Endothelial cell of umbilical vein (primary cell): Measurements from ENCODE around the gene CD8A. TPM values are rescaled to one million over a fixed set of nuclear protein-coding genes. Genes with fewer than 3 reads are reported as not detected.

Experiments used
- BruUV-seq: library from RNA; stranded (reverse); fragments of 400-500 nt; replicated peaks from 2 replicates; lab custom pipeline; 2021; lab: Mats Ljungman, UMichigan
- CTCF ChIA-PET: fragments of 300-600, 350-600 bp; sonication (Branson Sonifier 250); formaldehyde crosslinking; loops from one replicate; lab custom pipeline; 2021; ENCODE audit warnings: antibody characterized with exemption, inconsistent platforms; lab: Charles Lee
- POLR2A ChIA-PET: fragments of 300-600, 350-600 bp; sonication (Branson Sonifier 250); formaldehyde crosslinking; loops from one replicate; lab custom pipeline; 2021; ENCODE audit warnings: antibody characterized with exemption, inconsistent platforms; lab: Charles Lee
- DNase-seq: peaks from one replicate; pipeline ENCODE4 v3.0.0-alpha.2; 2011; ENCODE audit warnings: low read depth, low spot score
- FAIRE-seq: peaks from 2 replicates; lab custom pipeline; 2011; peaks lifted over from hg19 to GRCh38; lab: Jason Lieb, UNC
- H2AFZ ChIP-seq: 2 replicates; pipeline ENCODE4 v1.6.0; 2012; ENCODE audit warnings: low read depth, low read length, control low read depth, inconsistent platforms
- H3K27ac ChIP-seq: 2 replicates; pipeline ENCODE4 v1.5.1; 2011; ENCODE audit warnings: low read depth, mild to moderate bottlenecking, control low read depth, low read length, moderate library complexity; ENCODE audit not compliant: insufficient read depth
- H3K27me3 ChIP-seq, 2 experiments: 2 replicates each; pipeline versions ENCODE4 v1.6.0 to v1.6.1; 2011; ENCODE audit warnings: low read length in 2 of 2, mixed read lengths in 1 of 2; ENCODE audit not compliant: control insufficient read depth in 2 of 2, insufficient read depth in 2 of 2
- H3K36me3 ChIP-seq, 2 experiments: 2 replicates in 1 of 2; 3 replicates in 1 of 2; pipeline ENCODE4 v1.5.1; 2011; ENCODE audit warnings: low read length in 2 of 2, mild to moderate bottlenecking in 1 of 2, moderate library complexity in 1 of 2; ENCODE audit not compliant: control insufficient read depth in 2 of 2, insufficient read depth in 2 of 2; ENCODE audit errors: extremely low read depth in 1 of 2
- H3K4me1 ChIP-seq: 3 replicates; pipeline ENCODE4 v1.5.1; 2011; ENCODE audit warnings: mild to moderate bottlenecking, low read length; ENCODE audit not compliant: control insufficient read depth, insufficient read depth; ENCODE audit errors: extremely low read depth
- H3K4me2 ChIP-seq: 2 replicates; pipeline ENCODE4 v1.6.1; 2011; ENCODE audit warnings: low read length, control low read depth, mixed read lengths; ENCODE audit not compliant: insufficient read depth
- H3K4me3 ChIP-seq, 3 experiments: fragments of 200-600 bp in 1 of 3; sonication (generic), shearing (Covaris generic) in 1 of 3; replicated peaks in 1 of 3; 2 replicates each; pipeline ENCODE4 v1.5.1; 2011 to 2016; ENCODE audit warnings: control low read depth in 3 of 3, low read length in 3 of 3, mild to moderate bottlenecking in 2 of 3, inconsistent platforms in 1 of 3, low read depth in 1 of 3, moderate library complexity in 1 of 3; ENCODE audit not compliant: insufficient read depth in 1 of 3
- H3K79me2 ChIP-seq: 2 replicates; pipeline ENCODE4 v1.6.0; 2012; ENCODE audit warnings: low read length, inconsistent platforms; ENCODE audit not compliant: control insufficient read depth, insufficient read depth
- H3K9ac ChIP-seq: replicated peaks from 2 replicates; pipeline ENCODE3; 2011; ENCODE audit warnings: low read length, control low read depth; ENCODE audit not compliant: insufficient read depth; ENCODE audit errors: extremely low read depth
- H3K9me1 ChIP-seq: replicated peaks from 3 replicates; pipeline ENCODE4 v1.6.0; 2011; ENCODE audit warnings: mild to moderate bottlenecking, low read length; ENCODE audit not compliant: control insufficient read depth, insufficient read depth; ENCODE audit errors: extremely low read depth
- H3K9me3 ChIP-seq: replicated peaks from 2 replicates; pipeline ENCODE4 v1.5.1; 2012; ENCODE audit warnings: low read length, inconsistent platforms; ENCODE audit not compliant: control insufficient read depth, insufficient read depth
- H4K20me1 ChIP-seq: replicated peaks from 2 replicates; pipeline ENCODE3; 2011; ENCODE audit warnings: mild to moderate bottlenecking, low read length; ENCODE audit not compliant: control insufficient read depth, insufficient read depth; ENCODE audit errors: extremely low read depth
- EZH2 ChIP-seq: IDR thresholded peaks from 2 replicates; pipeline ENCODE4 v1.6.1; 2012; ENCODE audit warnings: borderline replicate concordance, low read depth, mild to moderate bottlenecking, moderate library complexity, low read length, inconsistent platforms; ENCODE audit not compliant: severe bottlenecking
- FOS ChIP-seq: IDR thresholded peaks from 2 replicates; pipeline ENCODE4 v1.6.1; 2011; ENCODE audit warnings: mild to moderate bottlenecking, low read length, moderate library complexity, borderline replicate concordance; ENCODE audit not compliant: insufficient read depth
- GATA2 ChIP-seq: IDR thresholded peaks from 2 replicates; pipeline ENCODE4 v1.7.0; 2011; ENCODE audit warnings: low read depth, mild to moderate bottlenecking, moderate library complexity, mixed read lengths, low read length; ENCODE audit not compliant: insufficient read length, insufficient read depth
- JUN ChIP-seq: IDR thresholded peaks from 2 replicates; pipeline ENCODE4 v1.6.1; 2011; ENCODE audit warnings: borderline replicate concordance, low read depth; ENCODE audit not compliant: insufficient read length, insufficient read depth
- MYC ChIP-seq: IDR thresholded peaks from one replicate; pipeline ENCODE4 v1.6.1; 2011; ENCODE audit warnings: mild to moderate bottlenecking, low read depth, low read length
- POLR2A ChIP-seq: IDR thresholded peaks from 2 replicates; pipeline ENCODE4 v1.6.1; 2012; ENCODE audit warnings: low read depth, mild to moderate bottlenecking, control low read depth, low read length
- POLR2AphosphoS5 ChIP-seq: IDR thresholded peaks from 2 replicates; pipeline ENCODE4 v1.6.1; 2012; ENCODE audit warnings: low read depth, mild to moderate bottlenecking, control low read depth, low read length, moderate library complexity; ENCODE audit not compliant: insufficient read depth
- dilution Hi-C: fragments of 300-500 bp; cut with MboI; formaldehyde crosslinking; loops from one replicate; pipeline ENCODE4 v1.15.0; 2019; ENCODE audit warnings: low sequenced_read_pairs; ENCODE audit not compliant: extremely low pct_ligation_motif_present
- intact Hi-C: fragments of 100-400 bp; cut with micrococcal nuclease; formaldehyde crosslinking; loops from one replicate; pipeline ENCODE4 v1.10.0; 2022
- polyA plus RNA-seq, 4 experiments: library from polyadenylated mRNA; depleted of rRNA in 3 of 4; stranded (reverse) in 3 of 4; unstranded in 1 of 4; fragments of >200 nt; gene quantifications; 2 replicates each; pipeline versions ENCODE4 v1.2.1 to v1.2.3, GENCODE V29; 2011 to 2012; ENCODE audit warnings: missing spikeins in 1 of 4
- total RNA-seq: library from RNA; stranded (reverse); gene quantifications from 2 replicates; pipeline ENCODE4 v1.2.3, GENCODE V29; 2021
- TF ChIP-seq, protein P1 (sequence below), 2 donors: IDR thresholded peaks; 1 replicate in 1 of 2; 2 replicates in 1 of 2; pipeline ENCODE4 v1.5.1; 2011; ENCODE audit warnings: low read length in 2 of 2, mild to moderate bottlenecking in 2 of 2, moderate library complexity in 2 of 2, control low read depth in 1 of 2, inconsistent platforms in 1 of 2, low read depth in 1 of 2; ENCODE audit not compliant: insufficient read depth in 1 of 2; ENCODE audit errors: extremely low read depth in 1 of 2
- TF ChIP-seq, protein P2 (sequence below): IDR thresholded peaks from 2 replicates; pipeline ENCODE4 v1.6.1; 2011; ENCODE audit not compliant: insufficient read depth, insufficient read length

Gene CD8A
- total and polyA plus RNA-seq, 2 donors (not counting 3 experiments of a cell fraction or from before 2014, with no cell fraction given), result not detected

DNA sequence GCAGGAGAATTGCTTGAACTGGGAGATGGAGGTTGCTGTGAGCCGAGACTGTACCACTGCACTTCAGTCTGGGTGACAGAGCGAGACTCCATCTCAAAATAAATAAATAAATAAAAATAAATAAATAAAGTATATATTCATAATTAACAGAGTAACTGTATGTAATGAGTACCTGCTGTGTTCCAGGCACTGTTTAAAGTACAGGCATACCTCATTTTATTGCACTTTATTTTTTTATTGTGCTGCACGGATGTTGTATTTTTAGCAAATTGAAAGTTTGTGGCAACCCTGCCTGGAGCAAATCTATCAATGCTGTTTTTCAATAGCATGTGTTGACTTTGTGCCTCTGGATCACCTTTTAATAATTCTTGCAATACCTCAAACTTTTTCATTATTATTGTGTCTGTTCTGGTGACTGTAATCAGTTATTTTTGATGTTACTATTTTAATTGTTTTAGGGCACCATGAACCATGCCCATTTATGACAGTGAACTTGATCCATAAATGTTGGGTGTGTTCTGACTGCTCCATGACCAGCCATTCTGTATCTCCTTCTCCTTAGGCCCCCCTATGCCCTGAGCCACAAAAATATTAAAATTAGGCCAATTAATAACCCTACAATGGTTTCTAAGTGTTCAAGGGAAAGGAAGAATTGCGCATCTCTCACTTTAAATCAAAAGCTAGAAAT, 27.5 kb upstream of the CD8A start:
- Histone ChIP-seq H3K79me2 (no peaks in the 10 kb centered on the region), H3K4me2 (no peak overlapping the region), H3K27ac (no peak overlapping the region), H3K9me1 (no peaks in the 10 kb centered on the region), H3K9me3 (no peaks in the 10 kb centered on the region), H3K36me3 (no peaks in the 10 kb centered on the region), H3K4me3 (no peak overlapping the region), H3K9ac (no peak overlapping the region), H3K4me1 (no peaks in the 10 kb centered on the region), H3K27me3 (peaks cover 4 to 6% of the 10 kb centered on the region in 2 experiments), H4K20me1 (no peaks in the 10 kb centered on the region), H2AFZ (no peak overlapping the region)
- POLR2A ChIA-PET, result no interaction called here
- no TSS peak for BruUV-seq
- dilution Hi-C loops, result no loop called here
- no peak for TF ChIP-seq EZH2
- no peak for TF ChIP-seq POLR2AphosphoS5
- TF ChIP-seq, protein P1, sequence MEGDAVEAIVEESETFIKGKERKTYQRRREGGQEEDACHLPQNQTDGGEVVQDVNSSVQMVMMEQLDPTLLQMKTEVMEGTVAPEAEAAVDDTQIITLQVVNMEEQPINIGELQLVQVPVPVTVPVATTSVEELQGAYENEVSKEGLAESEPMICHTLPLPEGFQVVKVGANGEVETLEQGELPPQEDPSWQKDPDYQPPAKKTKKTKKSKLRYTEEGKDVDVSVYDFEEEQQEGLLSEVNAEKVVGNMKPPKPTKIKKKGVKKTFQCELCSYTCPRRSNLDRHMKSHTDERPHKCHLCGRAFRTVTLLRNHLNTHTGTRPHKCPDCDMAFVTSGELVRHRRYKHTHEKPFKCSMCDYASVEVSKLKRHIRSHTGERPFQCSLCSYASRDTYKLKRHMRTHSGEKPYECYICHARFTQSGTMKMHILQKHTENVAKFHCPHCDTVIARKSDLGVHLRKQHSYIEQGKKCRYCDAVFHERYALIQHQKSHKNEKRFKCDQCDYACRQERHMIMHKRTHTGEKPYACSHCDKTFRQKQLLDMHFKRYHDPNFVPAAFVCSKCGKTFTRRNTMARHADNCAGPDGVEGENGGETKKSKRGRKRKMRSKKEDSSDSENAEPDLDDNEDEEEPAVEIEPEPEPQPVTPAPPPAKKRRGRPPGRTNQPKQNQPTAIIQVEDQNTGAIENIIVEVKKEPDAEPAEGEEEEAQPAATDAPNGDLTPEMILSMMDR (IDR thresholded peaks at IDR 0.05; ENCODE audit: extremely low read depth in 1 of 2, insufficient read depth in 1 of 2, low read depth in 1 of 2, low read length in 2 of 2), result no peak
- TF ChIP-seq, protein P2, sequence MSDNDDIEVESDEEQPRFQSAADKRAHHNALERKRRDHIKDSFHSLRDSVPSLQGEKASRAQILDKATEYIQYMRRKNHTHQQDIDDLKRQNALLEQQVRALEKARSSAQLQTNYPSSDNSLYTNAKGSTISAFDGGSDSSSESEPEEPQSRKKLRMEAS, result no peak
- TF ChIP-seq POLR2A, result no peak
- no peak for TF ChIP-seq GATA2
- no peak for TF ChIP-seq FOS
- no peak for TF ChIP-seq MYC
- TF ChIP-seq JUN, result no peak
- DNase-seq (no peak), FAIRE-seq (no peak)
- CTCF ChIA-PET, result no interaction called here
- intact Hi-C loops, result no loop called here
